Endothelial cell (in vitro differentiated cells): ENCODE measurements around the gene EDNRA. TPM values are rescaled to one million over a fixed set of nuclear protein-coding genes. Genes with fewer than 3 reads are reported as not detected.
"Not testable (repeated sequence)": the region's sequence is repeated elsewhere in the genome, so short reads cannot be mapped to it uniquely, and the experiment has no call there.

Source experiments
- DNase-seq: peaks from one replicate; pipeline ENCODE4 v3.0.0; 2021; ENCODE audit warnings: low spot score
- H3K27ac Mint-ChIP-seq: one replicate; pipeline ENCODE4 v1.8.0; 2021; ENCODE audit warnings: mixed read lengths, inconsistent platforms; ENCODE audit not compliant: unreplicated experiment
- H3K27me3 Mint-ChIP-seq: one replicate; pipeline ENCODE4 v1.8.0; 2021; ENCODE audit warnings: mild to moderate bottlenecking, moderate library complexity, mixed read lengths, inconsistent platforms; ENCODE audit not compliant: unreplicated experiment
- H3K36me3 Mint-ChIP-seq: one replicate; pipeline ENCODE4 v1.8.0; 2021; ENCODE audit warnings: mild to moderate bottlenecking, low read depth, mixed read lengths, inconsistent platforms; ENCODE audit not compliant: unreplicated experiment
- H3K4me1 Mint-ChIP-seq: one replicate; pipeline ENCODE4 v1.8.0; 2021; ENCODE audit warnings: mild to moderate bottlenecking, mixed read lengths, inconsistent platforms; ENCODE audit not compliant: unreplicated experiment
- H3K4me3 Mint-ChIP-seq: one replicate; pipeline ENCODE4 v1.8.0; 2021; ENCODE audit warnings: mild to moderate bottlenecking, mixed read lengths, inconsistent platforms; ENCODE audit not compliant: unreplicated experiment
- H3K9me3 Mint-ChIP-seq: one replicate; pipeline ENCODE4 v1.8.0; 2021; ENCODE audit warnings: mixed read lengths, inconsistent platforms; ENCODE audit not compliant: unreplicated experiment
- CTCF ChIP-seq: fragments of 200-600 bp; sonication (generic); IDR thresholded peaks from one replicate; pipeline ENCODE4 v1.5.0; 2021; ENCODE audit warnings: antibody characterized with exemption; ENCODE audit not compliant: unreplicated experiment
- long read RNA-seq: library from polyadenylated mRNA; unstranded; transcript quantifications from one replicate; pipeline ENCODE4 v2.0.0, GENCODE V29; 2020; ENCODE audit not compliant: unreplicated experiment
- total RNA-seq: library from RNA; stranded (reverse); fragmentation: NEBNext Ultra II Directional; extraction: Animal tissue kit (Norgen Biotek cat#: 25700); gene quantifications from one replicate; pipeline ENCODE4 v1.2.1, GENCODE V29; 2021; ENCODE audit not compliant: unreplicated experiment

EDNRA gene
- total RNA-seq, result 0.23 TPM
- long read RNA-seq, result 0 reads

- Mint-ChIP-seq H3K36me3 (no peaks in the 10 kb centered on the region), H3K4me3 (peak within 1 kb of the TSS; percentile 94), H3K27ac (no peak within 1 kb of the TSS), H3K4me1 (peaks cover 3% of the 10 kb centered on the region), H3K27me3 (peaks cover 4% of the 10 kb centered on the region), H3K9me3 (no peaks in the 10 kb centered on the region)
- peak; percentile 51 for DNase-seq
- no peak for TF ChIP-seq CTCF
Measured at GRCh38 chr4:147480891-147481576, at the start of gene EDNRA. Gene EDNRA, plus strand, starts transcription at chr4:147481097. Its CDS starts 4,585 bp downstream, at chr4:147485682.

- not testable (repeated sequence) for H3K27ac Mint-ChIP-seq, H3K4me3 Mint-ChIP-seq, H3K27me3 Mint-ChIP-seq, H3K4me1 Mint-ChIP-seq, DNase-seq, H3K36me3 Mint-ChIP-seq, H3K9me3 Mint-ChIP-seq
Measured at GRCh38 chr4:147434370-147434769, 46.5 kb upstream of the EDNRA start.

- H3K4me3 Mint-ChIP-seq, result no peak overlapping the region
- H3K4me1 Mint-ChIP-seq, result no peaks in the 10 kb centered on the region
- H3K36me3 Mint-ChIP-seq, result no peaks in the 10 kb centered on the region
- no peak for TF ChIP-seq CTCF
- no peak overlapping the region for H3K27ac Mint-ChIP-seq
- no peaks in the 10 kb centered on the region for H3K27me3 Mint-ChIP-seq
- DNase-seq, result no peak
- H3K9me3 Mint-ChIP-seq, result no peaks in the 10 kb centered on the region
Measured at GRCh38 chr4:147440442-147440841, 40.5 kb upstream of the EDNRA start.

GRCh38 chr4:147447786-147448185 is 33.1 kb upstream of the EDNRA start:
- no peak for TF ChIP-seq CTCF
- H3K4me1 Mint-ChIP-seq, result no peaks in the 10 kb centered on the region
- no peak overlapping the region for H3K4me3 Mint-ChIP-seq
- no peaks in the 10 kb centered on the region for H3K9me3 Mint-ChIP-seq
- no peak overlapping the region for H3K27ac Mint-ChIP-seq
- no peaks in the 10 kb centered on the region for H3K36me3 Mint-ChIP-seq
- no peak for DNase-seq
- no peaks in the 10 kb centered on the region for H3K27me3 Mint-ChIP-seq

GRCh38 chr4:147453561-147454141 is 27.2 kb upstream of the EDNRA start:
- Mint-ChIP-seq H3K27me3 (no peaks in the 10 kb centered on the region), H3K27ac (no peak overlapping the region), H3K36me3 (no peaks in the 10 kb centered on the region), H3K4me3 (no peak overlapping the region), H3K9me3 (no peaks in the 10 kb centered on the region), H3K4me1 (peaks cover 3% of the 10 kb centered on the region)
- DNase-seq, result no peak
- TF ChIP-seq CTCF, result no peak
